Thyroid gland (tissue), 4 donors: ENCODE measurements around the gene NYAP2.

ENCODE experiments used
- POLR2A ChIP-seq, 2 donors: fragments of 450-650 bp; IDR thresholded peaks; one replicate each; pipeline ENCODE4 v1.6.1; 2017; ENCODE audit warnings: antibody characterized with exemption in 2 of 2, mild to moderate bottlenecking in 2 of 2, moderate library complexity in 1 of 2
- TF ChIP-seq, protein P1 (sequence below), 6 experiments: fragments of 200-600 bp in 3 of 6; fragments of 450-650 bp in 3 of 6; sonication (generic) in 3 of 6; IDR thresholded peaks; one replicate each; pipeline ENCODE4 v1.5.1; 2016 to 2019; ENCODE audit warnings: antibody characterized with exemption in 6 of 6, mild to moderate bottlenecking in 2 of 6, inconsistent platforms in 1 of 6, moderate library complexity in 1 of 6

- TF ChIP-seq, protein P1, sequence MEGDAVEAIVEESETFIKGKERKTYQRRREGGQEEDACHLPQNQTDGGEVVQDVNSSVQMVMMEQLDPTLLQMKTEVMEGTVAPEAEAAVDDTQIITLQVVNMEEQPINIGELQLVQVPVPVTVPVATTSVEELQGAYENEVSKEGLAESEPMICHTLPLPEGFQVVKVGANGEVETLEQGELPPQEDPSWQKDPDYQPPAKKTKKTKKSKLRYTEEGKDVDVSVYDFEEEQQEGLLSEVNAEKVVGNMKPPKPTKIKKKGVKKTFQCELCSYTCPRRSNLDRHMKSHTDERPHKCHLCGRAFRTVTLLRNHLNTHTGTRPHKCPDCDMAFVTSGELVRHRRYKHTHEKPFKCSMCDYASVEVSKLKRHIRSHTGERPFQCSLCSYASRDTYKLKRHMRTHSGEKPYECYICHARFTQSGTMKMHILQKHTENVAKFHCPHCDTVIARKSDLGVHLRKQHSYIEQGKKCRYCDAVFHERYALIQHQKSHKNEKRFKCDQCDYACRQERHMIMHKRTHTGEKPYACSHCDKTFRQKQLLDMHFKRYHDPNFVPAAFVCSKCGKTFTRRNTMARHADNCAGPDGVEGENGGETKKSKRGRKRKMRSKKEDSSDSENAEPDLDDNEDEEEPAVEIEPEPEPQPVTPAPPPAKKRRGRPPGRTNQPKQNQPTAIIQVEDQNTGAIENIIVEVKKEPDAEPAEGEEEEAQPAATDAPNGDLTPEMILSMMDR (IDR thresholded peaks at IDR 0.05) = no peak
- TF ChIP-seq POLR2A (IDR thresholded peaks at IDR 0.05) = no peak
These were observed 279.3 kb downstream of the NYAP2 start for GRCh38 chr2:225678792-225679191.
